Measurements from ENCODE around the gene RAB1B. TPM values are rescaled to one million over a fixed set of nuclear protein-coding genes. Genes with fewer than 3 reads are reported as not detected.

RAB1B gene
- total and polyA plus RNA-seq, 10 of the 15 experiments (the other 5 are each of a cell fraction or from before 2014, with no cell fraction given), result 10.4 to 193 (median 96.9) TPM

GRCh38 chr11:66311965-66312548 is 43.6 kb downstream of the RAB1B start:
- in situ Hi-C loops (cut with MboI), result no loop called here
- no peaks in the 10 kb centered on the region for H3K36me3 ChIP-seq (ENCODE audit: control insufficient read depth in 2 of 2, insufficient read depth in 2 of 2, low read length in 1 of 2)
- H3K4me3 ChIP-seq, result peak overlapping the region; percentile 66
- FAIRE-seq (peak; percentile 91), ATAC-seq (peak; percentile 93), DNase-seq (ENCODE audit: low read depth, low spot score) (peak; percentile 78)
- no peaks in the 10 kb centered on the region for H3K9me3 ChIP-seq (replicated peaks; ENCODE audit: control insufficient read depth, insufficient read depth, low read length)
- POLR2A ChIA-PET, result interaction anchor here (0.5 to 2.9 kb wide), 18 partner anchors 15 to 1041 kb away, joined by 3 to 19 read pairs (median 4); partner anchors contain the start of genes BRMS1, CCDC87, MRPL11 and POLD4
- CTCF ChIA-PET, result interaction anchor here (0.6 to 6.3 kb wide), 33 partner anchors 10 to 1171 kb away, joined by 3 to 166 read pairs (median 6); partner anchors contain the start of genes AIP, B4GAT1, BRMS1 and DPP3
- no peaks in the 10 kb centered on the region for H4K20me1 ChIP-seq (ENCODE audit: control insufficient read depth, insufficient read depth)
- H3K27me3 ChIP-seq (replicated peaks in 1 of 2; ENCODE audit: control insufficient read depth in 2 of 2, insufficient read depth in 2 of 2, low read length in 1 of 2), result no peaks in the 10 kb centered on the region; a peak in 1 of 4 replicates
- RAD21 ChIA-PET (ENCODE audit: unreplicated experiment), result interaction anchor here (0.7 to 3.0 kb wide), 33 partner anchors 10 to 1089 kb away, joined by 3 to 49 read pairs (median 5); partner anchors contain the start of genes B4GAT1, DPP3, MRPL11 and PELI3
- BruUV-seq (replicated peaks), result no TSS peak
- no peaks in the 10 kb centered on the region; the same call in 1 of the 2 replicates for H3K4me1 ChIP-seq (ENCODE audit: control insufficient read depth, insufficient read depth, low read length)
- H3K4me2 ChIP-seq (ENCODE audit: control insufficient read depth, insufficient read depth), result peak overlapping the region; percentile 93
- SMC1A ChIA-PET (ENCODE audit: uncharacterized antibody, unreplicated experiment), result interaction anchor here (0.5 to 2.8 kb wide), 28 partner anchors 10 to 411 kb away, joined by 3 to 33 read pairs (median 4); partner anchors contain the start of genes B4GAT1, BRMS1, MRPL11 and NPAS4
- H3K79me2 ChIP-seq (ENCODE audit: control insufficient read depth, insufficient read depth, low read length), result no peaks in the 10 kb centered on the region
- peak overlapping the region; percentile 69 for H3K9ac ChIP-seq (ENCODE audit: control insufficient read depth, insufficient read depth, low read length)
- H3K27ac ChIP-seq (ENCODE audit: control insufficient read depth, insufficient read depth), result peak overlapping the region; percentile 55; the same call in 1 of the 2 replicates
- H2AFZ ChIP-seq (ENCODE audit: control insufficient read depth, low read depth, low read length), result peak overlapping the region; percentile 99
- 0% methylated on average over 29 of the region's 44 CpGs for WGBS (ENCODE audit: insufficient coverage, insufficient replicate concordance, low lambda C conversion rate, missing lambda C conversion rate)
- intact Hi-C loops (cut with micrococcal nuclease; ENCODE audit: unreplicated experiment), result loop anchor here (1.0 to 2.0 kb wide), 3 partner anchors 16 to 77 kb away; partner anchors contain the start of gene BRMS1
- TF ChIP-seq POLR2AphosphoS2 (IDR thresholded peaks at IDR 0.05; ENCODE audit: low read depth, low read length), result no peak
- TF ChIP-seq TCF3 (IDR thresholded peaks at IDR 0.05; ENCODE audit: borderline replicate concordance, insufficient read depth, low read depth, low read length), result 0 out of 2 replicates have a peak, but pooled peaks have one; percentile 14
- TF ChIP-seq POLR2AphosphoS5 (IDR thresholded peaks at IDR 0.05; ENCODE audit: low read length), result no peak
- peak in 2 of 3 experiments; percentile 91 to 94; a peak in 4 of 6 replicates for TF ChIP-seq CTCF (IDR thresholded peaks at IDR 0.05 in 2 of 3, conservative IDR thresholded peaks at IDR 0.05 in 1 of 3; ENCODE audit: control insufficient read depth in 2 of 3, extremely low read depth in 1 of 3, insufficient read depth in 1 of 3, low read depth in 3 of 3, low read length in 3 of 3)
- TF ChIP-seq CEBPZ (IDR thresholded peaks at IDR 0.05; ENCODE audit: low read depth, low read length), result no peak
- peak; percentile 57 for TF ChIP-seq LARP7 (IDR thresholded peaks at IDR 0.05)
- TF ChIP-seq ZBTB33 (IDR thresholded peaks at IDR 0.05), result no peak
- no peak for TF ChIP-seq STAT3 (IDR thresholded peaks at IDR 0.05; ENCODE audit: low read depth, low read length)
- TF ChIP-seq MYC (IDR thresholded peaks at IDR 0.05; ENCODE audit: insufficient read depth, insufficient read length, insufficient replicate concordance, low read length, severe bottlenecking), result no peak
- no peak for TF ChIP-seq RELA (IDR thresholded peaks at IDR 0.05; ENCODE audit: borderline replicate concordance, partially characterized antibody)
